GM11168 (cell line): ENCODE measurements around the gene DDX47.

Source experiments
- in situ Hi-C: fragments of 300-500 bp; cut with MboI; formaldehyde crosslinking; loops from one replicate; pipeline ENCODE4 v1.12.0; 2022; ENCODE audit warnings: low sequenced_read_pairs; ENCODE audit not compliant: unreplicated experiment

Gene DDX47

DNA sequence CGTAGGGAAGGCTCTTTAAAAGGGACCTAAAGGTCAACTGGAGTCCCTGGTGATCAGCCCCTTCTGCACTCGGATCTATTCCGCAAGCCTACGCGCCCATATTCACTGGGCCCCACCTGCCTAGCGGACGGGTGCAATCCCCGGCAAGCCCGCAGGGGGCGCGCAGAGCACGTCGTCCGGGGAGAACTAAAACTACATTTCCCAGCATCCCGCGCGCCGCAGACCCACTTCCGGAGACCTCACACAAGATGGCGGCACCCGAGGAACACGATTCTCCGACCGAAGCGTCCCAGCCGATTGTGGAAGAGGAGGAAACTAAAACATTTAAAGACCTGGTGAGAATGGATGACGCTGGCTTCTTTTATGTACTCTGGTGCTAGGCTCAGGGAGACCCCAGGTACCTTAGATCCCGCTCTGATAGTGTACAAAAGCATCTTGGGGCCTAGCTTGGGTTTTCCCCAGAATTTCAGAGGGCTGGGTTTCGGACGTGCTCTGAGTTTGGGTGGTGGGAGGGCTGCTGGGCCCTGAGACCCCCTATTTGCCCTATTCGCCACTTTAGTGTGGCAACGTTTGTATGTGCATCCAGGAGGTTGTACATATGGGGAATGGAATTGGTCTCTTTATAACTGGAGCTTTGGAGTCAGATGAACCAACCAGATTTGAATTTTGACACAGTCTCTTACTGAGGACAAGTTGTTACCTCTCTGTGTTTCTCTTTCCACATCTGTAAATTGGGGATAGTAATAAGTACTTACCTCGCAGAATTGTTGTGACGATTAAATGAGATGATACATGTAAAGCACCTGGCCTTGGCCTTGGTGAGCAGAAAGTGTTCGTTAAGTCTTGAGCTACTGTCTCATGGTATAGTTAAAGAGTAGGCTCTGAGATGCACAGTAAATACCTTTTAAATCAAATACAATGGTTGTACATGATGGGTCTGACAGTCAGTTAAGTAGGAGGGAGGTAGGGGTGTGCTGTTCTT, at the start of gene DDX47:
TSS of gene DDX47 (plus strand) at position 227 of the 982 bp plus-strand sequence. CDS start at position 249, 22 bp downstream.
- in situ Hi-C loops: no loop called here

DNA sequence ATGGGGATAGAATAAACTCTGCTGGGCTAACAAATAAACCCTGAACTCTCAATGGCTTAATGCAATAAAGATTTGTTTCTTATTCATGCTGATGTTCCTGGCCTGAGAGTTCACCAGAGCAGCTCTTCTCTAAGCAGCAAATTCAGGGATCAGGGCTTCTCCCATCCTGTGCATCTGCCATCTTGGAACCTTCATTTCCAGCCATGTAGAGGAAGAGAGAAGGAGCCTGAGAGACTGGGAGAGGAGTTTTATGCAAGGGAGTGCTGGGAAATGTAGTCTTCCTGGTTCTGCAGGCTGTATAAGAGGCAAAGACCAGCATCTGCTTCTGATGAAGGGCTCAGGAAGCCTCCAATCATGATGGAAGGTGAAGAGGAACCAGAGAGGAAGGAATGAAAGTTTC, 48.3 kb upstream of the DDX47 start:
- in situ Hi-C loops: loop anchor here (10.0 kb wide), 1 partner anchor 440 kb away; no protein-coding TSS in a partner anchor

DNA sequence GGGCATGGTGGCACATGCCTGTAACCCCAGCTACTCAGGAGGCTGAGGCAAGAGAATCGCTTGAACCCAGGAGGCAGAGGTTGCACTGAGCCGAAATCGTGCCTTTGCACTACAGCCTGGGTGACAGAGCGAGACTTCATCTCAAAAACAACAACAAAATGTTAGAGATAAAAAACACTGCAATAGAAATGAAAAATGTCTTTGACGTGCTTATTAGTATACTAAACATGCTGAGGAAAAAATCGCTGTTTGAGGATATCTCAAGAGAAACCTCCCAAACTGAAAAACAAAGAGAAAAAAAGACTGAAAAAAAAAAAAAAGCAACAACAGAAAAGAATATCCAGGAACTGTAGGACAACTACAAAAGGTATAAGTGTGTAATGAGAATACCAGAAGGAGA, 42.9 kb upstream of the DDX47 start:
- in situ Hi-C loops: no loop called here

DNA sequence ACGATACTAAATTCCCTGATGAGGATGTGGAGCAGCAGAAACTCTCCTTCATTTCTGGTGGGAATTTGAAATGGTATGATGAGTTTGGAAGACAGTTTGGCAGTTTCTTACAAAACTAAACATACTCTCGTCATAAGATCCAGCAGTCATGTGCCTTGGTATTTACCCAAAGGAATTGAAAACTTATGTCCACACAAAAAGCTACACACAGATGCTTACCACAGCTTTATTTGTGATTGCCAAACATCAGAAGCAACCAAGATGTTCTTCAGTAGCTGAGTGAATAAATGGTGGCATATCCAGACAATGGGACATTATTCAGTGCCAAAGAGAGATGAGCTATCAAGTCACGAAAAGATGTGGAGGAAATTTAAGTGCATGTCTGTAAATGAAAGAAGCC, 38.4 kb upstream of the DDX47 start:
- in situ Hi-C loops: no loop called here

DNA sequence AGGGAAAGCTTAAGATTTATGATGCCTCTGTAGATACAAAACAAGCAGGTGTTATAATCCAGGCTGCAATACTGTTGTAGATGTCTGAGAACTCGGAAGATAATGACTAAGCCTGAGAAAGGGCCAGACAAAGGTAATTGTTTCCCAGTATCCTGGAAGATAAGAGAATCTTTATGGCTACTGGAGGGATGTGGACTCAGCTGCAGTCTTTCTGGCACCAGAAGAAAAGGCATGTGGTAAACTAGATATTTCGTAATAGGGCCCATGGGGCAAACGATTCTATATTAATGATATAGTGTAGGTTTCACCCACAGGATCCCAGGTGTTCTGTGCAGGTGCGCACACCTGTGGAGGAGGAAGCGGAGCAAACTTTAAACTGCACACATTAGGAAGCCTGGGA, 36.9 kb upstream of the DDX47 start:
- in situ Hi-C loops: no loop called here

DNA sequence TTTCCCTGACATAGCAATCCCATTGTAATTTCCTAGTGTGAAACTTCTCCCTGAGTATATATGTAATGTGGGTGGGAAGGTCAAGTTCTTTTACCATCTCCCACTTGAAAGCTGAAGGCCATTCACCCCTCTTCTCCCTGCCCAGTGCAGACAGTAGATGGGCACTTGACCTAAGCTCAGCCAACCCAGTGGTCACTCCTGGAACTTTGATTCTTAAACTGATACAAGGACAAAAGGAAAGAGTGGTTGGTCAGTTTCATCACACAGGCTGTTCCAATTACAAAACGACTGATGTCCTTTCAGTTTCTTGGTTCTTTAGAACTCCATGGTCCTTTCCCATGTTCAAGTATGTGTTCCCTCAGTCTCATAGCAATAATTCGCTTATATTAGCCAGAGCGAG, 36.1 kb upstream of the DDX47 start:
- in situ Hi-C loops: no loop called here

DNA sequence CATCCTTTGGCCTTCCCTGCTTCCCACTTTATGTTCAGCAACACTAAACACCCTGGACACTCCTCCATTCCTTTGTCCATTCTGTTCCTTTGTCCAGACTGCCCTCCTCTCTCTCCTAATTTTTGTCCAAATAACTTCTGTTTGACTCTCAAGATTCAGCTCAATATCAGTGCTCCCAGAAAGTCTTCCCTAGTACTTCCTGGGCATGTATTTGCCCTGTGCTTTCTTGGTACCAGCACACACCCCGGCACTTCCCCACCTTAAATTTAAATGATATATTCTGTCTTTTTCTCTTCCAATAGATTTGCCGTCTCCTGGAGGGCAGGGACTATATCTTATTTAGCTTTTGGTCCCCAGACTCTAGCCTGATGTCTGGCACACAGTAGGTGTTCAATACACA, 34.1 kb upstream of the DDX47 start:
- in situ Hi-C loops: no loop called here

DNA sequence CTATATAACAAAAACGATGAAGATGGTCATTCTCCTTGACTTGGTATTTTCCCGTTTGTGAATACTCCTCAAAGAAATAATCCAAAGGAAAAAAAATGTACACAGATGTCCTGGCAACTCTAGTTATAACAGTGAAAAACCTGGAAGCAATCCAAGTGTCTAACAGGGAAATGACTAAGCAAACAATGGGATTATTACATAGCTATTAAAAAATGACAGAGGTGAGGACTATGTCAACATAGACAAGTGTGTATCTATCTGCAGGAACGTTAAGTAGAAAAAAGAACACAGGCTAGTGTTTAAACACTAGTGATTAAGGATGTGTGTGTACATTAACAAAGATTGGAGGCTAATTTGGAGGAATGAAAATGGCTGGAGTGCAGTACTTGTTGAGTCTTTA, 33.6 kb upstream of the DDX47 start:
- in situ Hi-C loops: no loop called here

DNA sequence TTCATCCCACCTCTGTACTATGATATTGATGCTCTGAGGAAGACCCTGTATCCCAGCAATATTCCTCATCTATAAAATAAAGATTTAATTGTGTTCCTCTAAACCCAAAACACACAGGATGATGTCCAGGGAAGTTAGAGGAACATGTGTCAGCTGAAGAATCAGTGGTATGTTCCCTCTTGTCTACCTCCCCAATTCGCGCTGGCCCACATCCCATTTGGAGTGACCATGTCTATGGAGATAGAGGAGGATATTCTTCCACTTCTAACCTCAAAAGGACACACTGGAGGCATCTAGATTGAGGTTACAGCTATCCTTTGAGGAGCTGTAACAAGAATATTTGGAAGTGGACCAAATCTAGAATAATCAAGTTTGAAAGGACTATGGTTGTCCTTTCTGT, 29.0 kb upstream of the DDX47 start:
- in situ Hi-C loops: no loop called here

DNA sequence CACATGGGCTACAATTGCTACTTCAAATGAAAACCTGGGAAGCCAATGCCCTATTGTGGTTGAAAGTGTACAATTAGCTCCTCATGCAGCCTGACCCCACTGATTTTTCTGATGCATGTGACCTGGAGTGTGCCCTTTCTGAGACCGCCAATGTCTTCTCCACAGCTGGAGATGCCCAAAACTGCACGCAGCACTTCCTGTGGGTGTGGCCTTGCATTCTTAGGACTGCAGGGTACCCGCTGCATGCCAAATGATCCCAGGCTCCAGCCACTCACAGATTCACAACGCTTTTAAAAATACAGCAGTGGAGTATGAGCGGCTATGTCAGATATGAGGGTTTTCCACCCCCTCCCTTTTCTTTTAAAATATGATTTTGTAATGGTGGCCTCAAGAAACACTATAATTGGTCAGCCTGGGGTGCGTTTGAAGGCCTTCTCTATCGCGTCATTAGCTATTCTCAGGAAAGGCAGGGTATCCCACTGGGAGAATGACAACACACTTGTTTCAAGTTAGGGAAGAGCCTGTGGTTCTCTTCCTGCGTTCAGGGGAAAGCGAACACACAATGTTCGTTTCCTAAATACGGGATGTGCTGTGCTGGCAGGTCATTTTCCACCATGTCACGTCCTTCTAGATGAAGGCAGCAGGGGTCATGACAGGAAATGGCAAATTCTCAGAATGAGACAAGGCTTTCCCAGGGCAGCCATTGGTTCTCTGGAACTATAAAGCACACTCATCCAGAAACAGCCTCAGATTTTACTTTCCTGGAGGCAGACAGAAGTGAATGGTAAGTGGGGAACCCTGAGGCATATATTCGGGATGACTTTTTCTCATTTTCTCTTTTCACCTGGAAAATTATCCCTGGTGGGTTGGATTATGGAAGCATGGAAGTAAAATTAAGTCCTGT, 28.0 kb upstream of the DDX47 start, which contains the start of gene APOLD1:
TSS of gene APOLD1 (plus strand) at position 749 of the 904 bp plus-strand sequence. CDS start at position 782, 33 bp downstream.
- in situ Hi-C loops: no loop called here

DNA sequence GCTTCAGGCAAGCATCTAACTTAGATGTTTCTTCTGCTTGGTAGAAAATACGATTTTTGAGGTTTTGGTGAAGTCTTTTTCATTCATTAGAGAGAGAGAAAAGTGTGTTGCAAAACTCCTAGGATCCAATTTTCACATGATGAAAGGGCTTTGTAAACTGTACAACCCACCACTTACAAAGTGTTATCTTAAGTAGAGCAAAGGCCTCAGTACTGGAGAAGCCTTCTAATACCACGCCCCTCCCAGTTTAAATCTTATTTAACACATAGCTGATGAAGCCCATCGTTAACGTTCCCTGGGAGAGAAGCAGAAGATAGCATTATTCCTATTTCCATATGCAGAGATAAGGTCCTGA, 26.8 kb upstream of the DDX47 start:
- in situ Hi-C loops: no loop called here

DNA sequence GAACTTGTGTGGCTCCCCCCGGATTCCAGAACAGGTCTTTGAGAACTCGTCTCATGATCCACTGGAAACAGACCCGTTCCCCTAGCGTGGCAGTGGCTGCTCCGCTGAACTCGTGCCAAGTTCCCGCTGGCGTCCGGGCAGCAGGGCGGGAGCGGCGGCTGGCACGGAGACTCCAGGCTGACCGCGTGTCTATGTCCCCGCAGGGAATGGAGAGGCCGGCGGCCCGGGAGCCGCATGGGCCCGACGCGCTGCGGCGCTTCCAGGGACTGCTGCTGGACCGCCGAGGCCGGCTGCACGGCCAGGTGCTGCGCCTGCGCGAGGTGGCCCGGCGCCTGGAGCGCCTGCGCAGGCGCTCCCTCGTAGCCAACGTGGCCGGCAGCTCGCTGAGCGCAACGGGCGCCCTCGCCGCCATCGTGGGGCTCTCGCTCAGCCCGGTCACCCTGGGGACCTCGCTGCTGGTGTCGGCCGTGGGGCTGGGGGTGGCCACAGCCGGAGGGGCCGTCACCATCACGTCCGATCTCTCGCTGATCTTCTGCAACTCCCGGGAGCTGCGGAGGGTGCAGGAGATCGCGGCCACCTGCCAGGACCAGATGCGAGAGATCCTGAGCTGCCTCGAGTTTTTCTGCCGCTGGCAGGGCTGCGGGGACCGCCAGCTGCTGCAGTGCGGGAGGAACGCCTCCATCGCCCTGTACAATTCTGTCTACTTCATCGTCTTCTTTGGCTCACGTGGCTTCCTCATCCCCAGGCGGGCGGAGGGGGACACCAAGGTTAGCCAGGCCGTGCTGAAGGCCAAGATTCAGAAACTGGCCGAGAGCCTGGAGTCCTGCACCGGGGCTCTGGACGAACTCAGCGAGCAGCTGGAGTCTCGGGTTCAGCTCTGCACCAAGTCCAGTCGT, 26.2 kb upstream of the DDX47 start:
- in situ Hi-C loops: no loop called here

DNA sequence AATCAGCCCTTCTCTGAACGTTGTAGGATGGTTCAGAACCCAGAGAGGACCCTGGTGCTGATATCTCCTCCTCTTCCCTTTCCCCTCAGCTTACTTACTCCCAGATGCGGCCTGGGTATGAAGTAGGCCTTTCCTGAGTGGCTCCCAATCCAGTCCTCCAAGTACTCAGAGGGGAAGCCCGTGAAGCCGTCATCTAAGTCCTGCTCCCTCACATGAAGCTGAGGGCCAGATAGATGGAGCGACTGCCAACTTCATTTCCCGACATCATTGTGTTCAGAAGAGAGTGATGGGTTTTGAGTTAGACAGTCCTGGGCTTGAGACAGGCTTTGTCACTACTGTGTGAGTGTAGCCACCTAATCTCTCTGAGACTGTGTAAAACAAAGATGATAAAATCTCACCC, 25.0 kb upstream of the DDX47 start:
- in situ Hi-C loops: no loop called here

DNA sequence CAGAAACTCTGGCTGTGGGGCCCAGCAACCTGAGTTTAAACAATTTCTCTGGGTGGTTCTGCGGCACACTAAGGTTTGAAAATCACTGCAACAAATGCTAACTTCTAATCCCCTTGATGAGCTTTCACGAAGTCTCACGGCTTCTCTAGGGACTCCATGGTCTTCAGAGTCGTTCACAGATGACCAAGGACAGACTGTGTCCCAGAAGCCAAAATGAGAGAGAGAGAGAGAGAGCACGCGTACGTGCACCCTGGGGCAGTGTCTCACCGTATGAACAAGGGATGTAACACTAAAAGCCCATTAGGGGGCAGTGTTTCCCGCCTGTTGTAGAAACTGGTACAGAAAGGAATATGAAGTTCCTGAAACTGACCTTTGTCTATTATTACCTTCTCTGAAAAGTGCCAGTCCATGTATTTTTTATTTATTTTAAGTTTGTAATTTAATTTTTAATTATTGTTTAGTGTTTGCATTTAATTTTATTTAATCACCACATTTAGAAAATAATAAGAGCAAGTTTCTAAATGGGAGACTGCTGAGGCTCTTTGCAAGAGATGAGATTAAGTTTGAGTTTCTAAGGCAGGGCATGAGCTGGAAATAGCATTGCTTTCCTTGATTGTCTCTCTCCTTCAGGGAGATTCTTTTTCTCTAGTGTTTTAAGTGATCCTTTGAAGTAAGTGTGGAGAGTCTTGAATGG, 24.3 kb upstream of the DDX47 start:
- in situ Hi-C loops: no loop called here

DNA sequence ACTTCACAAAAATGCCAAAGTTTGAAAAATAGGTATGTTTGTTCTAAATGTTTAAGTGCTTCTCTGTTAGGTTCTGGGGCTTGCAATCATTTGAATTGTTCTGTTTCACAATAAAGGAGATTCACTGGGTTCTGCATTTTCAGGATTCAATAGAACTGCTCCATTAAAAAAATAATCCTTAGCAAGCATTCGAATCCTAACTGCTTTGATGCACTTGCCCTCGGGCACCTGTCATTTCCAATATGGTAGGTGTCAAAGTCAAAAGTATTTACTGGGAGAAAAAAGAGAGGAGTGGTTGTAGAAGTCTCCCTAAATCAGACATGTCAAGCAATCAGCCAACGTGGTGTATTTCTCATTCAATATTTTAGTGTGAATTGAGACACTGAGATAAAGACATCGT, 22.2 kb upstream of the DDX47 start:
- in situ Hi-C loops: no loop called here

DNA sequence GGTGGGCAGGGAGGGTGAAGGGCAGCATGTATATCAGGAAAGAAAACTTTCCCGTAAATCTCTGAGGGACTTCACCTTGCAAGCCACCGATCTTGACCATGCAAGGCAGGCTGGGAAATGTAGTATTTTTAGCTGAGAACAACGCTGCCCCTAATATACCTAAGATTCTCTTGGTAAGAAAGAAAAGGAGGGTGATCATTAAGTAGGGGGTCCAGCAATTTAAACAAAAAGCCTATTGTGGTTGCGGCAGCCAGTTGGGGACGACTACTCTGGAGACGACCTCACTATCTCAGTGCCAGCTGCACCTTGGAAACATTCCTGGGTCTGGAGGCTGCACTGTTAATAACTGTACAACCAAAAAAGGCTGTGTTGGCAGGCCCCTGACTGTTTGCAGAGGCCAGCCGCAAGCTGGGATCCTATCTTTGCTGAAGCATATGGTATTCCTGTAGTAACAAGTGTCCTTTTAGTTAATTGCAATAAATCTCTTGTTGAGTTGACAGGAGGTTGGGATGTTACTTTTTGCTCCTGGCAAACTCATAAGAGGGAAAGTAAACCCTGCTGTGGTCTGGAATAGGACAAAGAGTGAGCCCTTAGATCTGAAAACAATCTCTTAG, 21.3 kb upstream of the DDX47 start:
- in situ Hi-C loops: no loop called here

DNA sequence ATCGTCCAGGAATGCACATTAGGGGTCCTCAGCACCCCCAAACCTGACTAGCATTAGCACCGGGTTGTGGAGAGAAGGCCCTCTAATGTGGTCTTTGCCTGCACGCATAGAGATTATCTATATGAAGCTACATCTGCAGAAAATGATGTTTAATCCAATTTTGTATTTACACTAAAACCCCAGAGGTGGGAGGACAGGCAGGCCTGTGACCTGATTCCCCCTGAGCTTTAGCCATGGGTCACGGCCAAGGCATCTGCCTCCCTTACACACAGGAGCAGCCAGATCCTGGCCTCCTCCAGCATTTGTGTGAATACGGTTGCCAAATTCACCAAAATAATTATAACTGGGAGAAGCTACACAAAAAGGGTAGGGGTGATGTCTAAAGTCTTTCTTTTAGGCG, 20.7 kb upstream of the DDX47 start:
- in situ Hi-C loops: no loop called here

DNA sequence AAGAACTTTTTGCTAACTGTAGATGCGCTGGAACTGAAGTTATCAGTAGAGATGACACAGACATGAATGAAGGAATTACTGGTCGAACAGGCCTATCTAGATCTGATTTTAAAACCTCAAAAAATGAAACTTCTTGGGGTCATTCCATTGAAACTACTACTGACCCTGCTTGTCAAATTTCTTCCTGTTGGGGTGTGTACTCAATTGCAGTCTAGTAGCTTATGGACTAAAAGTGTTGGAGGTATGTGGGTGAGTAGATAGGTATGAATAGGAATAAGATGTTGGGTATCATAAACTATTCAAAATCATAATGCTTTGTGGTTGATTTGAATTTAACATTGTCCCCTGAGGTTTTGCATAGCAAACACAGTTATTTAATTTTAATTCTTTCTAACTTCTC, 18.5 kb upstream of the DDX47 start:
- in situ Hi-C loops: no loop called here

DNA sequence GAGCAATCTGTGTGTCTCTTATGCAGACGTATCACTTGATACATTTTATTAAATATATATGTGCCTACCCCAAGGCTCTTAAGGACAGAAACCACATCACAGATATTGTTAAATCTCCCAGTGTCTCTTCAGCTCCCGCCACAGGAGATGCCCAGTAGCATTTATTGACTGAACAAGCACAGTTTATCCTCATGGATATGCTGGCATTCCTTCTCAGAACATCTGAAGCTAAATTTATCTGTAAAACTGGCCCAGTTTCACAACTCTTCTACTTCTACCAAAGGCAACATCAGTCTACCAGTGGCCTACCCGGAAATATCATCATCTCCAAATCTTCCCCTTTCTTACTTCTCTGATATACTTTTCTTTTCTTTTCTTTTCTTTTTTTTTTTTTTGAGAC, 17.0 kb upstream of the DDX47 start:
- in situ Hi-C loops: no loop called here
